Measurements from ENCODE around the gene PLPP2. TPM values are rescaled to one million over a fixed set of nuclear protein-coding genes. Genes with fewer than 3 reads are reported as not detected.

The PLPP2 gene
- total RNA-seq, 4 donors from 2014 or later: 12.1 to 82.5 (median 36.8) TPM

DNA sequence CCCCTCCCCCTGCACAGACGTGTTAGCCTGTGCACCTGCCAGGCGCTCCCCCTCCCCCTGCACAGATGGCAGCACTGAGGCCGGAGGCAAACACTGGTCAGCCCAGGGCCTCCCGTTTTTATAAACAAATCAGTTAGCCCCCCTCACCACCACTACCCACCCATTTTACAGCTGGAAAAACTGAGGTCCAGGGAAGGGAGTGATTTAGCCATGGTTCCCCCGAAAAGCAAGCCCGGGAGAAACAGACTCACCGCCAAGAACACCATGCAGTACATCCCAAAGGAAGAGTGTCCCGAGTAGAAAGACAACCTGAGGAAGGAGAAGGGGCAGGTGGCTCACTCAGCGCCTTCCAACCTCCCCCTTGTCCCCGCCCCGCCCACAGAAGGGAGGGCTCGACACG lies 8.7 kb downstream of the PLPP2 start:
- Histone ChIP-seq H3K9me3 (no peaks in the 10 kb centered on the region), H3K27me3 (peaks cover 0 to 37% (median 0%) of the 10 kb centered on the region in 4 donors), H3K36me3 (peaks cover 0 to 22% (median 0%) of the 10 kb centered on the region in 3 donors), H3K4me3 (no peak overlapping the region), H3K27ac (no peak overlapping the region), H3K4me1 (no peaks in the 10 kb centered on the region)
- TF ChIP-seq, protein P1, sequence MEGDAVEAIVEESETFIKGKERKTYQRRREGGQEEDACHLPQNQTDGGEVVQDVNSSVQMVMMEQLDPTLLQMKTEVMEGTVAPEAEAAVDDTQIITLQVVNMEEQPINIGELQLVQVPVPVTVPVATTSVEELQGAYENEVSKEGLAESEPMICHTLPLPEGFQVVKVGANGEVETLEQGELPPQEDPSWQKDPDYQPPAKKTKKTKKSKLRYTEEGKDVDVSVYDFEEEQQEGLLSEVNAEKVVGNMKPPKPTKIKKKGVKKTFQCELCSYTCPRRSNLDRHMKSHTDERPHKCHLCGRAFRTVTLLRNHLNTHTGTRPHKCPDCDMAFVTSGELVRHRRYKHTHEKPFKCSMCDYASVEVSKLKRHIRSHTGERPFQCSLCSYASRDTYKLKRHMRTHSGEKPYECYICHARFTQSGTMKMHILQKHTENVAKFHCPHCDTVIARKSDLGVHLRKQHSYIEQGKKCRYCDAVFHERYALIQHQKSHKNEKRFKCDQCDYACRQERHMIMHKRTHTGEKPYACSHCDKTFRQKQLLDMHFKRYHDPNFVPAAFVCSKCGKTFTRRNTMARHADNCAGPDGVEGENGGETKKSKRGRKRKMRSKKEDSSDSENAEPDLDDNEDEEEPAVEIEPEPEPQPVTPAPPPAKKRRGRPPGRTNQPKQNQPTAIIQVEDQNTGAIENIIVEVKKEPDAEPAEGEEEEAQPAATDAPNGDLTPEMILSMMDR (IDR thresholded peaks at IDR 0.05): no peak
- no peak for TF ChIP-seq POLR2A (IDR thresholded peaks at IDR 0.05)
- intact Hi-C loops (cut with DNase I): no loop called here
- WGBS, 2 donors: 78 to 82% methylated on average over 7 to 10 of the region's 13 CpGs
- no peak for DNase-seq

DNA sequence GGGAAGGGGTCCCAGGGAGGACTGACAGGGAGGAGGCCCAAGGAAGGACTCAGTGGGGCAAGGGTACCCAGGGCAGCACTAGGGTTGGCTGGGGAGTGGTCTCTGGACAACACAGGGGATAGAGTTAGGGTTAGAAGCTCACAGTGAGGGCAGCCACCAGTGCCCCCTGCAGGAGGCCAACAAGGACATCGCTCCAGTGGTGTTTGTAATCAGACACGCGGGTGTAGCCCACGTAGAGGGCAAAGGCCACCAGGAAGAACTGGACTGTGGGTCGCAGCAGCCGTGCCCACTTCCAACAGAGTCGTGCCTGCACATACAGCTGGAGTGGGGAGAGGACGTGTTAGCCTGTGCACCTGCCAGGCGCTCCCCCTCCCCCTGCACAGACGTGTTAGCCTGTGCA lies 9.2 kb downstream of the PLPP2 start:
- no peak overlapping the region for H3K4me3 ChIP-seq
- TF ChIP-seq, protein P1 (IDR thresholded peaks at IDR 0.05): no peak
- H3K36me3 ChIP-seq: peaks cover 0 to 22% (median 0%) of the 10 kb centered on the region in 3 donors

DNA sequence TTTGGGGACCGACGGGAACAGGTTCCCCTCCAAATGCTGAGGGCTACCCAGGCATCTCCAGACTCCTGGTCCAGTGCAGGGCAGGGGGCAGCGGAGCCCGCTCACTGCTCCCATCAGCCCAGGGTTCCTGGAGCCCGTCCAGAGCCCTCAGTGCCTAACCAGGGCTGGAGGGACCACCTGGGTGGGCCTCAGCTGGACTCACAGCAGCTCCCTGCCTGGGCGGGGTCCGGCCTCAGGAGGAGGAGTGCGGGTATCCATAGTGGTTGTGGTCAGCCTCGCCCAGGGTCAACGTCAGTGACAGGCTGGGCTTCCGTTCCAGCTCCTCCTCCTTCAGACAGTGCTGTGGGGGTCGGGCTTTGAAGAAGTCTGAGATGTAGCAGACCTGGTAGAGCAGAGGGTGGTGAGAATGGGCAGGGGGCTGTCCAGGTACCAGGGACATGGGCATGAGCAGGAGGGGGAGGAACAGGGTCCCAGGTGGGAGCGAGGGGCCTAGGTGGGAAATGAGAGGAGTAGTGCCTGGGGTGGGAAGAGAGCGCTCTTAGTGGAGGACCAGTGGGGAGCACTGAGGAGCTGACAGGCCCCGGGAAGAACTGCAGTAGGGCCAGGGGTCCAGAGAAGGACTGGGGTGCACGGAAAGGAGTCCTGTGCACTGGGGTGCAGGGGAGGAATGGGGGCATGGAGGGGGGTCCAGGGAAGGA lies 9.9 kb downstream of the PLPP2 start:
- peaks cover 0 to 48% (median 0%) of the 10 kb centered on the region in 4 donors for H3K27me3 ChIP-seq
- WGBS, 2 donors: 83 to 92% methylated on average over 4 to 10 of the region's 16 CpGs
- no peak for TF ChIP-seq POLR2A (IDR thresholded peaks at IDR 0.05)
- TF ChIP-seq, protein P1 (IDR thresholded peaks at IDR 0.05): no peak
- no peak overlapping the region for H3K27ac ChIP-seq
- no peaks in the 10 kb centered on the region for H3K9me3 ChIP-seq
- DNase-seq: no peak
- H3K36me3 ChIP-seq: peaks cover 0 to 22% (median 0%) of the 10 kb centered on the region in 3 donors
- H3K4me3 ChIP-seq: no peak overlapping the region
- intact Hi-C loops (cut with DNase I): no loop called here
- no peaks in the 10 kb centered on the region for H3K4me1 ChIP-seq

More for the DNA sequence above, 9.2 kb downstream of the PLPP2 start:
- peaks cover 0 to 42% (median 0%) of the 10 kb centered on the region in 4 donors for H3K27me3 ChIP-seq
- DNase-seq: no peak
- H3K4me1 ChIP-seq: no peaks in the 10 kb centered on the region
- H3K27ac ChIP-seq: no peak overlapping the region
- no peaks in the 10 kb centered on the region for H3K9me3 ChIP-seq
- 81 to 82% methylated on average over 6 to 7 of the region's 10 CpGs for WGBS, 2 donors
- intact Hi-C loops (cut with DNase I): no loop called here

DNA sequence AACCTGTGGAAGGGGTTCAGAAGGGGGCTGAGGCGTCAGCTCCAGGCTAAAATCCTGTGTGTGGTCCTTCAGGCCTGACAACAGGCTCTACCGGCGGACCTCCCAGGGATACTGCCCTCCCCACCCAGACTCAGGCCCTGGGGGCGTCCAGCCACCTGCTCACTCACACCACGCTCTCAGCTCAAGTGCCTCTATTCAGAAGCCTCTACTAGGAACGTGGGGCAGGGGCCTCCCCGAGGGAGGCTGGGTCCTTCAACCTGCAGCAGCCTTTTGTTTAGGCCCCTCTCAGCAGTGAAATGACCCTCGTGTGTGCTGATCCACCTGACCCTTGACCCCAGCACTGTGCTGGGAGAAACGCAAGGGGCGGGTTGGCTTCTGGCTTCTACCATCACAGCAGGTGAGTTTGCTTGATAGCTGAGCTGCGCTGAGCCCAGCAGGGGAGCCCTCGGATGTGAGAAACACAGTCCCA lies 10.6 kb downstream of the PLPP2 start:
- peaks cover 0 to 22% (median 0%) of the 10 kb centered on the region in 3 donors for H3K36me3 ChIP-seq
- 40 to 72% methylated on average over 1 to 8 of the region's 12 CpGs for WGBS, 2 donors
- no peak overlapping the region for H3K27ac ChIP-seq
- H3K4me3 ChIP-seq: no peak overlapping the region
- intact Hi-C loops (cut with DNase I): no loop called here
- DNase-seq: no peak
- H3K9me3 ChIP-seq: no peaks in the 10 kb centered on the region
- H3K27me3 ChIP-seq: peaks cover 0 to 49% (median 0%) of the 10 kb centered on the region in 4 donors
- no peak for TF ChIP-seq POLR2A (IDR thresholded peaks at IDR 0.05)
- TF ChIP-seq, protein P1 (IDR thresholded peaks at IDR 0.05): no peak
- no peaks in the 10 kb centered on the region for H3K4me1 ChIP-seq

DNA sequence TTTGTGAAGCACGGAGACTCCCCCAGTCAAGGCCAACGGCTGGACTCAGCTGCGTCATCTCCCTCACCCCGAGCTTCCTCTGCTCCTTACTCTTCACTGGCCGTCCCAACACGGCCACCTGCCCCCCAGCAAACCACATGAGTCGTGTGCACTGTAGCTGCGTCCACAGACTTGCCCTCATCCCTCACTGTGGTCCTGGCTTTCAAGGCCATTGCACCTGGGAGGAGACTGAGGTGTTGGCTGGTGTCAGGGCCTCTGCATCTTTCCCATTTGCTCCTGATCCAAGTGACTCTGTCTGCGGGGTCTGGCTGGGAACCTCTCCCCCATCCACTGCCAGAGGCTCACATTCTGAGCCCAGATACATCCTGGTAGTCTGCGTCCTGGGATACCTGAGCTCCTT lies 11.5 kb downstream of the PLPP2 start:
- Histone ChIP-seq H3K4me3 (no peak overlapping the region), H3K27ac (no peak overlapping the region), H3K4me1 (no peaks in the 10 kb centered on the region), H3K27me3 (peaks cover 0 to 53% (median 0%) of the 10 kb centered on the region in 4 donors), H3K36me3 (peaks cover 0 to 22% (median 0%) of the 10 kb centered on the region in 3 donors), H3K9me3 (no peaks in the 10 kb centered on the region)
- intact Hi-C loops (cut with DNase I): no loop called here
- DNase-seq: no peak
- WGBS, 2 donors: 80 to 82% methylated on average over 4 to 8 of the region's 10 CpGs
- no peak for TF ChIP-seq POLR2A (IDR thresholded peaks at IDR 0.05)
- TF ChIP-seq, protein P1 (IDR thresholded peaks at IDR 0.05): no peak
